Panc1 (cell line): ENCODE results near the gene CDK5RAP1. TPM values are rescaled to one million over a fixed set of nuclear protein-coding genes. Genes with fewer than 3 reads are reported as not detected.

Experiments used
- ATAC-seq: fragments of 200-7000 bp; cut with Tn5 transposase; 2 replicates; pipeline ENCODE4 v1.9.1; 2020; ENCODE audit warnings: mild to moderate bottlenecking, moderate library complexity
- BruUV-seq: library from RNA; stranded (reverse); fragments of 400-500 nt; replicated peaks from 2 replicates; lab custom pipeline; 2021; lab: Mats Ljungman, UMichigan
- CTCF ChIA-PET: fragments of 300-600 bp; sonication (Branson Sonifier 250); formaldehyde crosslinking; loops from one replicate; lab custom pipeline; 2022; ENCODE audit warnings: antibody characterized with exemption; lab: Charles Lee
- POLR2A ChIA-PET: fragments of 300-600 bp; sonication (Branson Sonifier 250); formaldehyde crosslinking; loops from one replicate; lab custom pipeline; 2022; ENCODE audit warnings: antibody characterized with exemption; lab: Charles Lee
- DNase-seq: peaks from one replicate; pipeline ENCODE4 v3.0.0-alpha.2; 2010; ENCODE audit warnings: low read depth, low spot score
- H3K27ac ChIP-seq: 2 replicates; pipeline ENCODE4 v1.5.1; 2011; ENCODE audit warnings: mild to moderate bottlenecking, low read length, inconsistent platforms
- H3K27me3 ChIP-seq: fragments of 200-500 bp; sonication (Bioruptor generic); 2 replicates; pipeline ENCODE4 v1.6.0; 2014; ENCODE audit warnings: low read length, inconsistent platforms; ENCODE audit not compliant: control insufficient read depth, insufficient read depth
- H3K36me3 ChIP-seq: fragments of 200-500 bp; sonication (Bioruptor generic); 2 replicates; pipeline ENCODE4 v1.5.1; 2014; ENCODE audit warnings: inconsistent platforms, mild to moderate bottlenecking, low read length, moderate library complexity; ENCODE audit not compliant: control insufficient read depth, insufficient read depth
- H3K4me1 ChIP-seq: 2 replicates; pipeline ENCODE4 v1.5.1; 2011; ENCODE audit warnings: inconsistent platforms, mild to moderate bottlenecking, low read length, moderate library complexity; ENCODE audit not compliant: control insufficient read depth, insufficient read depth
- H3K4me3 ChIP-seq, 2 experiments: 2 replicates each; pipeline ENCODE4 v1.5.1; 2011 to 2012; ENCODE audit warnings: low read depth in 2 of 2, low read length in 2 of 2, mild to moderate bottlenecking in 2 of 2, inconsistent platforms in 1 of 2, moderate library complexity in 1 of 2
- H3K9me3 ChIP-seq: fragments of 200-500 bp; sonication (Bioruptor generic); 2 replicates; pipeline ENCODE4 v1.5.1; 2014; ENCODE audit warnings: low read depth, mild to moderate bottlenecking, inconsistent platforms, low read length, moderate library complexity; ENCODE audit not compliant: control insufficient read depth, insufficient read depth
- CTCF ChIP-seq: fragments of 450-650 bp; IDR thresholded peaks from 2 replicates; pipeline ENCODE4 v1.5.1; 2017; ENCODE audit warnings: mild to moderate bottlenecking
- POLR2AphosphoS5 ChIP-seq: IDR thresholded peaks from 2 replicates; pipeline ENCODE4 v1.6.1; 2012; ENCODE audit warnings: mild to moderate bottlenecking, low read depth, low read length, moderate library complexity
- REST ChIP-seq, 2 experiments: IDR thresholded peaks; 2 replicates each; pipeline ENCODE4 v1.6.1; 2011 to 2012; ENCODE audit warnings: low read depth in 2 of 2, control low read depth in 1 of 2, low read length in 1 of 2, mild to moderate bottlenecking in 1 of 2, moderate library complexity in 1 of 2; ENCODE audit not compliant: insufficient read depth in 1 of 2
- SIN3A ChIP-seq: IDR thresholded peaks from 2 replicates; pipeline ENCODE4 v1.6.1; 2012; ENCODE audit warnings: low read depth, mild to moderate bottlenecking, low read length, moderate library complexity, borderline replicate concordance; ENCODE audit not compliant: insufficient read depth
- TCF7L2 ChIP-seq: IDR thresholded peaks from 2 replicates; pipeline ENCODE4 v1.6.1; 2011; ENCODE audit warnings: mild to moderate bottlenecking, low read depth, low read length, inconsistent platforms
- in situ Hi-C: cut with HindIII; loops from 2 replicates; pipeline ENCODE4 v1.10.0; 2016; ENCODE audit warnings: low sequenced_read_pairs, low pct_unique_long_range_greater_than_20kb
- intact Hi-C: fragments of 100-400 bp; cut with micrococcal nuclease; formaldehyde crosslinking; loops from one replicate; pipeline ENCODE4 v1.10.0; 2022; ENCODE audit not compliant: unreplicated experiment
- total RNA-seq: library from RNA; stranded (reverse); gene quantifications from one replicate; pipeline ENCODE4 v1.2.1, GENCODE V29; 2021; ENCODE audit not compliant: unreplicated experiment

CDK5RAP1 gene
- total RNA-seq, 1 experiment from 2014 or later, result 34.8 TPM

GRCh38 chr20:33438481-33438880 lies 37.2 kb upstream of the CDK5RAP1 start:
- ATAC-seq (no peak), DNase-seq (no peak)
- no peak for TF ChIP-seq REST (IDR thresholded peaks at IDR 0.05; ENCODE audit: insufficient read depth in 1 of 2, low read depth in 2 of 2, low read length in 1 of 2)
- TF ChIP-seq POLR2AphosphoS5, result no peak
- no peak for TF ChIP-seq CTCF
- TF ChIP-seq TCF7L2, result no peak
- no peak for TF ChIP-seq SIN3A
- no peak overlapping the region for H3K27ac ChIP-seq
- no TSS peak for BruUV-seq
- POLR2A ChIA-PET, result no interaction called here
- no peaks in the 10 kb centered on the region for H3K4me1 ChIP-seq
- CTCF ChIA-PET, result no interaction called here
- intact Hi-C loops, result no loop called here
- in situ Hi-C loops, result no loop called here
- no peak overlapping the region for H3K4me3 ChIP-seq
- no peaks in the 10 kb centered on the region for H3K9me3 ChIP-seq
- H3K27me3 ChIP-seq, result no peaks in the 10 kb centered on the region
- no peaks in the 10 kb centered on the region for H3K36me3 ChIP-seq

GRCh38 chr20:33437141-33437911 lies 36.0 kb upstream of the CDK5RAP1 start:
- in situ Hi-C loops, result no loop called here
- CTCF ChIA-PET, result no interaction called here
- POLR2A ChIA-PET, result no interaction called here

More at GRCh38 chr20:33437141-33437911, 36.0 kb upstream of the CDK5RAP1 start:
- no peak for TF ChIP-seq CTCF
- no peak for TF ChIP-seq TCF7L2
- no peak for TF ChIP-seq SIN3A
- no peak for TF ChIP-seq POLR2AphosphoS5
- no peak for TF ChIP-seq REST (IDR thresholded peaks at IDR 0.05; ENCODE audit: insufficient read depth in 1 of 2, low read depth in 2 of 2, low read length in 1 of 2)
- intact Hi-C loops, result no loop called here
- Histone ChIP-seq H3K9me3 (no peaks in the 10 kb centered on the region), H3K4me3 (no peak overlapping the region), H3K36me3 (no peaks in the 10 kb centered on the region), H3K4me1 (no peaks in the 10 kb centered on the region), H3K27me3 (no peaks in the 10 kb centered on the region), H3K27ac (no peak overlapping the region)
- ATAC-seq (no peak), DNase-seq (no peak)
- BruUV-seq, result no TSS peak
